GM21526 (cell line): ENCODE results near the gene DELE1.

Experiments used
- ATAC-seq: cut with Tn5 transposase; IDR thresholded peaks from one replicate; pipeline ENCODE4 v1.9.1; 2021; ENCODE audit warnings: moderate library complexity; ENCODE audit not compliant: unreplicated experiment, low FRiP score

The DELE1 gene

DNA sequence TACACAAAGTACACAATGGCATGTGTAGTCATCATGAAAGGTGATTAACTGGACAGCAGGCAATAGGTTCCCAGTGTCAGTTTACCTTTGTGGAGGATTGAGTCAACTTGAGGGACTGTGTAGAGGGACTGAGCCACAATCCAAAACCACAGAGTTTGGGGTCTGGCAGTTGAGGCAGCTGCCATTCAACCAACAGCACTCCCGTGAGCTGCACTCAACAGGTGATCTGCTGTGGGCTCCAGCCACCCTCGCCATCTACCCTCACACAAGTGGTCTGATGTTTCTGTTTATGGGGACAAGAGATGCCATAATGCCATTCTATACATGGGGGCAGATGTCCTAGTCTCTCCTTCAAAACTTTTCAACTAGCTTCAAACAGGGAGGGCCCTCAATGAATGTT lies 2.9 kb upstream of the DELE1 start:
- ATAC-seq = no peak

DNA sequence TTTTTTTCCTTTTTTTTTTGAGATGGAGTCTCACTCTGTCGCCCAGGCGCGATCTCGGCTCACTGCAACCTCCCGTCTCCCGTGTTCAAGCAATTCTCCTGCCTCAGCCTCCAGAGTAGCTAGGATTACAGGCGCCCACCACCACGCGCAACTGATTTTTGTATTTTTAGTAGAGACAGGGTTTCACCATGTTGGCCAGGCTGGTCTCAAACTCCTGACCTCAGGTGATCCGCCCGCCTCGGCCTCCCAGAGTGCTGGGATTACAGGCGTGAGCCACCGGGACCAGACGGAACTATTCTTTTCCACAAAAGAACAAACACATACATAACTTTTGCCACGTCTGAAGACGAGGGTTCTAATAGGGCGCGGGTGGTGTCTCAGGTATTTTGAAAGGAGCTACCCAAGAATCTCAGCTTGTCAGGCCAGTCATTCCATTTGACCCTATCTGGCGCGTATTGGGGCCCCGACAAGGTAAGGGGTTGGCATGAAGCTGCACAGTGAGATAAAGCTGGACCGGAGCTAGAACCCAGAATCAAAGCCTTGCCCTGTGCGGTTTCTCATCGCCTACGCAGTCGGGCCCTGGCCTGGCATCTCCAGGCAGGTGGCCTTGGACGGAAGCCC lies 734 bp upstream of the DELE1 start:
- peak; percentile 10 for ATAC-seq

DNA sequence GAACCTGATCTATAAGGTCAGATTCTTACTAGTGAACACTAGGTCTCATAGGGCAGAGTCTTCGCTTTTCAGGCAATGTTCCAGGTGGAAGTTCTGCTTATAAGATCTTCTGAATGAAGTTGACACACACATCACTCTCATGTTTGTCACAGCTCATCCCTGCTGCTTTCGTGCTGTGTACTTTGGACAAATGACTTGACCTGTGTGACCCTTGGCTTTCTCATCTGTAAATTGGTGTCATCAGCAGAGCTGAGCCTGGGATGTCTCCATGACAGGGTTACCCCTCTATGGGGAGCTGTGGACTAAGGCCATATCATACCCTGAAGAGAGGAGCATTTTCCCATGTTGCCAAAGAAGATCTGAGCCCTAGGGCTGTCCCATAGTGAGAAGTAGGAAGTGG lies 2.8 kb downstream of the DELE1 start:
- ATAC-seq = no peak

DNA sequence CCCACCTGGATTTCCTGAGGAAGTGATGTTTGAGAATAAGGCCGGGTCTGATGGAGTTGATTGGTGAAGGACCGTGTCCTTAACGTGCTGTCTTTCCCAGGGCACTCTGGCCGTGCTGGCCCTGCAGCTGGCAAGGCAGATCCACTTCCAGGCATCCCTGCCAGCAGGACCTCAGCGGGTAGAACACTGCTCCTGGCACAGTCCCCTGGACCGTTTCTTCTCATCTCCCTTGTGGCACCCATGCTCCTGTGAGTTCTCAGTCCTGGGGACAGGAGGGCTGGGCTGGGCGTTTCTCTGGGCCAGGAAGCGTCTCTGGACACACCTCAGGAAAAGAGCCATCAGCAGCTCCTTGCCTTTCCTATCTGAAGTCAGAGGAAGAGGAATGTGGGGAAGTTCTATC lies 4.4 kb downstream of the DELE1 start:
- no peak for ATAC-seq

DNA sequence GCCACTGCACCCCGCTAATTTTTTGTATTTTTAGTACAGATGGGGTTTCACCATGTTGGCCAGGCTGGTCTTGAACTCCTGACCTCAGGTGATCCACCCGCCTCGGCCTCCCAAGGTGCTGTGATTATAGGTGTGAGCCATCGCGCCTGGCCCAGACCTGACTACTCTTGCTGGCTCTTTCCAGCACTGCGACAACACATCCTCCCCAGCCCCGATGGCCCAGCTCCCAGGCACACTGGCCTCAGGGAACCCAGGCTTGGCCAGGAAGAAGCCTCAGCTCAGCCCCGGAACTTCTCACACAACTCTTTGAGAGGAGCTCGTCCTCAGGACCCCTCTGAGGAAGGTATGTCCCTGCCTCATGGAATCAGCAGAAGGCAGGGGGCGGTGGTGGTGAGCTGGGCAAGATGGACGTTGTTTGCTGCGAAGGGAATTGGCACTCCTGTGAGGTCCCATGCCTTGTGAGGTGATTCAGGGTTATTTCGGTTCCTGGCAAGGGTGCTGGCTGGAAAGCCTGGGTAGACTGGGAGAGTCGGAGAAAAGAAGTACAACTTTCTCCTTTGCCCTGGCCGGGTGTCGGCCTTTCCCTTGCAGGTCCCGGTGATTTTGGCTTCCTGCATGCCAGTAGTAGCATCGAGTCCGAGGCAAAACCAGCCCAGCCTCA lies 5.9 kb downstream of the DELE1 start:
- no peak for ATAC-seq

DNA sequence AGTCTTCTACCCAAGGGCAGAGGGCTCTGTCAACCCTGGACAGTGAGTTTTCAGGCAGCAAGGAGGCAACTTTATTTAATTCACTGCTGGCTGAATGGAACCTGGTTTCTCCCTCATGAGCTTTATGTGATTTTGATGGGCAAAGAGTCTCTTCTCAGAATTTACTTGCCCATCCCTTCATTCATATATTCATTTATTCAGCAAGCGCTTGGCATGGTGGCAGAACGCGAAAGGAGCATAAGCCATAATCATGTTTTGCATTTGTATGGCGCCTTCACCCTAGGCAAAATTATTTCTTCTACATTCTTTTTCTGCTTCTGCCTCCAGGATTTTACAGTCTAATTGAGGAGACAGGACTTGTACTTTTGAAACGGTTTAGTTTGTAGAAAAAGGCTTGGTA lies 8.0 kb downstream of the DELE1 start:
- ATAC-seq = no peak

DNA sequence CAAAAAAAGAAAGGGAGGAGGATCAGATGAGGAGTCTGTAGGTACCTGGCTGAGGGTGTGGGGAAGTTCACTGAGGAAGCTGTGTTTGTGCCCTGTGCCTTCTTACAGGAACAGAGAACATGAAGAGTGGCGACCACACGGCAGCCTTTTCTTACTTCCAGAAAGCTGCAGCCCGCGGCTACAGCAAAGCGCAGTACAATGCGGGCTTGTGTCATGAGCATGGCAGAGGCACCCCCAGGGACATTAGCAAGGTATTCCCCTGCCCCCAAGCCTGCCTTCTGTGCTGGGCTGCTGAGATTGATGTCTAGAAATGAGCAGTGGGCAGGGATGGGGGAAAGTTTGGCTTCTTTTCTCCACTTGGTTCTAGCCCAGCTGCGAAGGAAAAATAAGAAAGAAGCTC lies 9.5 kb downstream of the DELE1 start:
- ATAC-seq = no peak

DNA sequence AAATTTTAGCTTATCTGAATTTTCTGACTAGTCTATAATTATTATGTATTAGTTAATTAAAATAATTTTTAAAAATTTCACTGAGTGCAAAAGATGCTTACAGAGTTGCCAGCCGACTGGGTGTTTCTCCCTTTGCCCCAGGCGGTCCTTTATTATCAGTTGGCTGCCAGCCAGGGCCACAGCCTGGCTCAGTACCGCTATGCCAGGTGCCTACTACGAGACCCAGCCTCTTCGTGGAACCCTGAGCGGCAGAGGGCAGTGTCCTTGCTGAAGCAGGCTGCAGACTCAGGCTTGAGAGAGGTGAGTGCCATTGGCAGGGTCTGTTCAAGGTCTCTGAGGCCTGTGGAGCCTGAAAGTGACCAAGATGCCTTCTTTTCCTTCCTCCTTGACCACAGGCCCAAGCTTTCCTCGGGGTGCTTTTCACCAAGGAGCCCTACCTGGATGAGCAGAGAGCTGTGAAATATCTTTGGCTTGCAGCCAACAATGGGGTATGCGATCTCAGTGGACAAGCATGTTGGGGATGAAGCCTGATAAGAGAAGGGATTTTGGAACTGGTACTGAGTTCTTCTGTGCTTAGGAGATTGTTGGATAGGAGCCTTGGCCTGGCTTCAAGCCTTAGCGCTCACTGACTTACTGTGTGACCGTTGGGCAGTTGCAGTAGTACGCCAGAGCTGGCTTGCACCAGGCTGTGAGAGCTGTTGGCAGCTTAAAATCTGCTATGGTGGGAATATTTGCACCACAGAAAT lies 10.6 kb downstream of the DELE1 start:
- no peak for ATAC-seq

DNA sequence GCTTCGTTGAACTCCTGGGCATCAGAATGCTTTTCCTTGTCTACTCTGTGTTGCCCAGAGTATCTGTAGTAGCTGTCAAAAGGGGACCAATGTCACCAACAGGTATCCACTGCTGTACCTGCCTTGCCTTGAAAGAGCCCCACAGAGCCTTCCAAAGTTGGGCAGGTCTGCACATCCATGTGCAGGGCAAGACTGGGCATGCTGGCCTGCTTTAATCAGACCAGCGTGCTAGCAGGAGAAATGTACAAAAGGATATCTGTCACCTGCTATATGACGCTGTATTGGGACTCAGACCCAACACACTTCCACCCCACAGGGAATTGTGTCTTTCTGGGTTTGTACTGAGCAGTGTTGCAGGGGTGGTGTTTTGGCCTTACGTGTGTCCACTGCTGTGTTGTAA lies 11.9 kb downstream of the DELE1 start:
- no peak for ATAC-seq

DNA sequence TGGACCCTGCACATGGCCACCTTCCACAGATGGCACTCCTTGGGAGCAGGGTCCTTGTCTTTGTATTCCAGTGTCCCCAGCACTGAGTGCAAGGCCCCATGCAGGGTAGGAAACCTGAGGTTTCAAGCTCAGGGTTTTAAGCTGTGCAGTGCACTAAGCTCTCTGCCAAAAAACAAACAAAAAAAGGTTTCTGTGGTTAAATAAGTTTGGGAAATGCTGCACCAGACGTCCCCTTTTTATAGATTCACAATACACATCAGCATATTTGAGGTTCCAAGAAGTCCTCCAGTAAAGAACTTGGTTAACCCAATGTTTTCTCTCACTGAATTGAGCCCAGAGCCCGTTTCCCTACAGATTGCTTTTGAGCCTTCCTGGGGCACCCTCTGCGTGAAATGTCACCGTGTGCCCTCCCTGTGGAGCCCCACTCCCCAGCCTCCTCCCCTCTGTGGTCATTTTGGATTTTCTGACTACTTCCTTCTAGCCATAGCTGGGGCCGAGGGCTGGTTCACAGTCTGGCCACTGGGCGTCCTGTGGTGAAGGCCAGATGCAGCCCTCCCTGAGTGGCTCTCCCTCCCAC lies 17.1 kb downstream of the DELE1 start:
- no peak for ATAC-seq

DNA sequence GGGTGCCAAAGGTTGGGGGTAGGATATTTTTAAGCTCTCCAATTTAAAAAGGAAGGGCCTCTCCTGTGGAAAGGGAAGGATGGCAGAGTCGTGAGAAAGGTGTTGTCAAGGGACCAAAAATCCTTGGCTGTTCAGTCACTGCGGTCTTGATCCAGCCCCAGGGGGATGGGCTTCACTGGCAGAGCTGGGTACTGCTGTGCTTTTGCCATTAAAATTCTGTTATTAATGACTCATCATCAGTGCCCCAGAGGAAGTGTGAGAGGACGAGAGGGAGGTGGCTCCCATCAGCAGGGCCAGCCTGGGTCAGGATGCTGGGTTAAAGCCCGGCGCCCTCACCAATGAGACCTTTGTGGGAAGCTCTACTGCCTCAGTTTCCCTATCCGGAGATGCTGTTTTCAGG lies 17.6 kb downstream of the DELE1 start:
- ATAC-seq = no peak

DNA sequence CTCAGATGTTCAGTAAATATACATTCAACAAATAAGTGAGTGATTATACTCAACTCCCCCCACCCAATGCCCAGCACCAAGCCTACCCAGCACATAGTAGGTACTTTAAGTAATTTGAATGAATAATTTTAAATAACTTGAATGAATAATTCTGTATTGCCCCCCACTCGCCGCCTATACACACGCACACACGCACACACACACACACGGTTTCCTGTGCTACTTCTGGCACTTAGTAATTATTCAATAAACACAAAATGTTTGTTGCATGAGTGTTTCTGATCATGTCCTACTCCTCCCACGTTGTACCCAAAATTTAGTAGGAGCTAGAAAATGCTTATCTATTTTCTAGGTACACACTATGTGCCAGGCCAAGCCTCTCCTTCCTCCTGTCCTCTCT lies 18.1 kb downstream of the DELE1 start:
- no peak for ATAC-seq

DNA sequence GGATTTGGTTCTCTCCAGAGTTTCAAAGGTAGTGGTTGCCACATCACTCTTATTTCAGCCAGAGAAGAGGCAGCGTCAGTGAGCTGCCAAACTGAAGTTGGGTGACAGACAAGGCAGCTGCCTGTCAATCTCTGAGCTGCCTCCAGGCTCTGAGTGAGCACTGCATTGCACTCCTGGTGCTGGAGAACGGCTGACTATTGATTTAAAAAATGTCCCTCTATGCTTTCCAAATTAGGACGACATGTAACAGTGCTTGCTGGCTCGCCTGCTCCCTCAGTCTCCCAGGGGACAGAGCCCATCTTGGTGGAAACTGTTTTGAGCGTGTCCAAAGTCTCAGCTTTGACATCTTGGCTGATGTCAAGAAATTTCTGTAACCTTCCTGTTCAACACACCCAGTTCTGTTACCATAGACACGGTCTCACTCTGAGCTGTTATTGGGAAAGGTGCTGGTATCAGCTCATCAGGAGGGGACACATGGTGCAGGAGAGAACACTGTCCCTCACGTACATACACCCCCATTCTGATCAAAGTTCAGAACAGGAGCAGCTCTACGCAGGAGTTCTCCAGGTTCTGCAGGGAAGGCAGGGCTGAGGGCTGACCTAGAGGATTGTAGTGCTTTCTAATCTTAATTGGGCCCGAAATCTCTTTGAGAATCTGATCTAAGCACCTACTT lies 18.6 kb downstream of the DELE1 start:
- ATAC-seq = no peak

DNA sequence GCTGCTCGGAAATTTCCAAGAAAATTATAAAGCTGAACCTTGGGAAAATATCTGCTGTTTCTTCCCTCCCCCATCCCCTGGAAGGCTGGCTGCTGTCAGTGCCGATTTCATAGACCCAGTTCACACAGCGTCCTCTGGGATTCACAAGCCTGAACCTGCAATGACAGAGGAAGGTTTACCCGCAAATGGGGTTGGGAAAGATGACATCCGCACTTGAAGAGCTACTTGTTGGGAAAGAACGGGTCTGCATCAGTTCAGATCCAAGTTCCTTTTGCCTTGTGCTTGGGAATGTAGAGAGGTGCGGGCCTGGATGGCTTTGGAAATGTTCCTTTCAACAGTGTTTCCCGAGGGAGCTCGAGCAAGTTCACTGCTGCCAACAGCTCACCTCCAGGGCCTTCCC lies 20.4 kb downstream of the DELE1 start:
- no peak for ATAC-seq

DNA sequence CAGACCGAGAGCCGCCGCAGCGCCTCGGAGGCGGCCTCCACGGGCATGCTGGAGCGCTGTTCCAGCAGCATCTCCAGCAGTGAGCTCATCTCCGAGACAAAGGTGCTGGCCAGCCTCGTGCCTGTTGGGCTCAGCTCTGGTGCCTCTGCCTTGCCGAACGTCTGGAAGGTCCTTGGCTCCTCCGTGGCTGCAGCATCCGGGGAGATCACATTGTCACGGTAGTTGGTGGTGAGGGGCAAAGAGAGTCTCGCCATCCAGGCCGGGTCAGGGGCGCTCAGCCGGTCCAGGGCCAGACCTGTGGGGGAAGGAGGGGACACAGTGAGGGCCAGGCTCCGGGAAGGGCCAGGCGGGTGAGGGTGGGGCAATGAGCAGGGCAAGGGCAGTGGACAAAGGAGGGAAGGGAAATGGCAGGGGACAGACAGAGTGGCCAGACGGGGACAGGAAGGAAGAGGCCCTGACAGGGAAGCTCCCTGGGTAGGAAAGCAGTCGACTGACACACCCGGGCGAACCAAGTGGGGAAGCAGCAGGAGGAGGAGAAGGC lies 21.9 kb downstream of the DELE1 start:
- ATAC-seq = no peak

DNA sequence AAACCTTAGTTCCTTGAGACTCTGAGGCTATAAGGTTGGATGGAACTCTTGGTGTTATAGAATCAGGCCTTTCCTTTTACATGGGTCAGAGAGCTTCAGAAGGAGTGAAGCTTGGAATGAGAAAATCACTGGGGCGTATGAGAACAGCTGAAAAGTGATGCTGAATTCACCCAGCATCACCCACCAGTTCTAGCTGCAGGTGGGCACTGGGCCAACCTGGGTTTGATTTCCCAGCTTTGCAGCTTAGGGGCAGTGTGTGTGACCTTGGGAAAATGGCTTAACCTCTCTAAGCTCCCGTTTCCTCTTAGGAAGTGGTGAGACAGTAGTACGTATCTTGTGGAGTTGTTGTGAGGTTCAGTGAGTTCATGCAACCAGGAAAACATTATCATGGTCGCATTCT lies 23.6 kb downstream of the DELE1 start:
- ATAC-seq = no peak

DNA sequence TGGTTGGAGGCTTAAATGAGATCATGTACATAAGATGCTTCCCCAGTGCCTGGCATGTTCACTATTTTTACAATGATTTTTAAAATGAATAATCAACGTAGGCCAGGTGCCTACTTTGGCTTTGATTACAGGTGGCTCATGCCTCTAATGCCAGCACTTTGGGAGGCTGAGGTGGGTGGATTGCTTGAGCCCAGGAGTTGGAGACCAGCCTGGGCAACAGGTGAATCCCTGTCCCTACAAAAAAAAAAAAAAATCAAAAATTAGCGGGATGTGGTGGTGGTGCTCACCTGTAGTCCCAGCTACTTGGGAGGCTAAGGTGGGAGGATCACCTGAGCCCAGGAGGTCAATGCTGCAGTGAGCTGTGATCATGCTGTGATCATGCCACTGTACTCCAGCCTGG lies 25.1 kb downstream of the DELE1 start:
- ATAC-seq = no peak

DNA sequence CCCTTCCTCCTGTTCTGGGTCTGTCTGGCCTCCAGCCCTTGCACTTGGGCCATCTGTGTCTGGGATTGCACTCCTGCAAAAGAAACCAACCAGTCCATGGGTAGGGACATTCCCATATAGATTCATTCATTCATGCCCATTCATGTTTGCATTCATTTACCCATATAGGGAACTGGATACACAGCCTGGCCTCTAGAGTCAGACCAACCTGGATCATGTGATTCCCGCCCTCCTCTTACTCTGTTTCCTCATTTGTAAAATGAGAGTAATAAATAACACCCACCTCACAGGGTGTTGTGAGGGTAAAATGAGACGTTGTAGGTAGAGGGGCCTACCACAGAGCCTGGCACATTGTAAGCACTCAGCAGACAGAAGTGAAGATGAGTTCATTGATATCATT lies 25.8 kb downstream of the DELE1 start:
- no peak for ATAC-seq

DNA sequence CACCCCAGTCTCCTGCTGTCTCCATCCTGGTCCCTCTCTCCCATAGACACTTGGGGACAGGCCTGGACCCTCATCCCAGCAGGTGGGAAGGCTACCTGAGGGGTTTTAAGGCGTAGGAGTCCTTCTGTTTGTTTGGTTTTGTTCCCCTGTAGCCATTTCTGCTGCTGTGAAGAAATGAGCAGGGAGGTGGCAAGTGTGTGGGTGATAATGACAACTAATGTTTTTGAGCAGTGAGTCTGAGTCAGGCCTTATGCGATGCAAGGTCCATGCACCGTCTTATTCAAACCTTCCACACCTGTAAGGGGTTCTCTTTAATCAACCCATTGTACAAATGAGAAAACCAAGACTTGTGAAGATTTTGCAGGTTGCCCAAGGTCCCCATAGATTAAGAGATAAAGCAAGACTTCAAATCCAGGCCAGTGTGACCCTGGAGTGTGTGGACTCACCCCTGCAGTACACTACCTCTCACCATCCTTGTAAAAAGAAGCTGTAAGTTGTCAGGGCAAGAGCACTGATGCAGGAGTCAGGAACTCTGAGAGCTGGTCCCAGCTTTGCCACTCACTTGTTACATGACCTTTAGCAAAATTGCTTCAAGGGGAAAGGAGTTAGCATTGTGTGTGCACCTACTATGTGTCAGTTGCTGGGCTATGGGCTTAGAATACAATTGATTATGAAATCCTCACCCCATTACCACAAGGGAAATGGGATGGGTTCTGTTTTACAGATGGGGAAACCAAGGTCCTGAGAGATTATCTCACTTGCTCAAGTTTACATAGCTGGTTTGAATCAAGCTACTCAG lies 26.7 kb downstream of the DELE1 start:
- no peak for ATAC-seq

DNA sequence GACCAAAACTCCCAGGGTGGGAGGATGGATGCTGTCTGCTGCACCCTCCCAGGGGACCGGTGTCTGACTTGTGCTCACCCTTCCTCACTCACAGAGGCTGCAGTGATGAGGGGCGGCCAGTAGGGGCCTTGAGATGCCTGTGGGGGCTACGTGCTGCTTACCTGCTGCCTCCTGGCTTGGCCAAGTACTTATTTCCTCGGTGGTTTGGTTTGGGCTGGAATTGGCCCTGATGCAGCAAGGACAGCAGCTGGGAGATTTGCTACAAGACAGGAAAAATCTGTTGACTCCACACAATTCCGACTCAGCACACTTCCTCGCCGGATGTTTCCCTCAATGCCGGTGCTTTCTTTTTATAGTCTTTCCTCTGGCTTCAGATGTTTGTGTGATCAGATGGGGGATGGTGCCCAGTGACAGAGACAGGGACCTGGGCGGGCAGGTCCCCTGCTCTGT lies 27.7 kb downstream of the DELE1 start:
- ATAC-seq = peak; percentile 76
